ENCODE measurements around the gene TRIM37.

- no peak for TF ChIP-seq CTCF (IDR thresholded peaks at IDR 0.05)
- TF ChIP-seq POLR2A (IDR thresholded peaks at IDR 0.05), result no peak
Observed at GRCh38 chr17:59047616-59048015, 59.1 kb downstream of the TRIM37 start.

Measured in right lobe of liver (tissue), 4 donors.